H7 (cell line): ENCODE measurements around the gene CASTOR2. TPM values are rescaled to one million over a fixed set of nuclear protein-coding genes. Genes with fewer than 3 reads are reported as not detected.
A peak's percentile ranks its signal among the peaks of the same experiment; 100 is the strongest.
"Not testable (repeated sequence)": the region's sequence is repeated elsewhere in the genome, so short reads cannot be mapped to it uniquely, and the experiment has no call there.

Experiments used
- DNase-seq: peaks from one replicate; pipeline ENCODE4 v3.0.0; 2012
- H3K27me3 ChIP-seq: 2 replicates; pipeline ENCODE4 v1.6.0; 2011; ENCODE audit warnings: mild to moderate bottlenecking, low read length; ENCODE audit not compliant: control insufficient read depth, insufficient read depth
- H3K36me3 ChIP-seq: replicated peaks from 2 replicates; pipeline ENCODE4 v1.5.1; 2011; ENCODE audit warnings: low read length; ENCODE audit not compliant: control insufficient read depth, insufficient read depth
- H3K4me3 ChIP-seq: 2 replicates; pipeline ENCODE4 v1.5.1; 2011; ENCODE audit warnings: low read depth, mild to moderate bottlenecking, control low read depth, low read length, moderate library complexity; ENCODE audit not compliant: insufficient read depth
- total RNA-seq: library from RNA; depleted of rRNA; stranded (reverse); fragments of >200 nt; shearing (Covaris generic); gene quantifications from 2 replicates; pipeline ENCODE4 v1.2.3, GENCODE V29; 2014

Gene CASTOR2
- total RNA-seq, 1 experiment from 2014 or later: 28.5 TPM

DNA sequence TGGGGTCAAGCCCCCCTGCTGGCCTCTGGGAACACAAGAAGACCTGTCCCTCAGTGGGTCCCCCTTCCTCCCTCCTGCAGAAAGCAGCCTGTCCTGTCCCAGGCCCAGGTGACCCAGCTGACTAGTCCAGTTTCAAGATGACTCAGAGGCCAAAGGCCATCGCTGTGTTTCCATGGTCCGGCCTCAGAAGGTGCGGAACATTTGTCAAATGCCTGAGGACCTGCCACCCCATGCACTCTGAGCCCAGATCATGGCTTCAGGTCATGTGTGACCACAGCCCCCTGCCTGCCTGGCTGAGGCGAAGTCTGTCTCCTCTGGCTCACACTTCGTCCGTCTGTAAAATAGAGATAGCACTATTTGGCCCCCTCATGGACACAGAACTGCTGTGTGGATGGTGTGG, 2.4 kb downstream of the CASTOR2 start:
- H3K36me3 ChIP-seq, H3K27me3 ChIP-seq, DNase-seq, H3K4me3 ChIP-seq: not testable (repeated sequence)

- DNase-seq, H3K27me3 ChIP-seq, H3K36me3 ChIP-seq, H3K4me3 ChIP-seq: not testable (repeated sequence)
These were observed 6.9 kb downstream of the CASTOR2 start for GRCh38 chr7:74971431-74971830.

- H3K36me3 ChIP-seq, DNase-seq, H3K4me3 ChIP-seq, H3K27me3 ChIP-seq: not testable (repeated sequence)
These were observed 7.9 kb downstream of the CASTOR2 start for GRCh38 chr7:74972377-74972776.

- not testable (repeated sequence) for DNase-seq, H3K36me3 ChIP-seq, H3K27me3 ChIP-seq, H3K4me3 ChIP-seq
These were observed 11.5 kb downstream of the CASTOR2 start for GRCh38 chr7:74975959-74976358.

DNA sequence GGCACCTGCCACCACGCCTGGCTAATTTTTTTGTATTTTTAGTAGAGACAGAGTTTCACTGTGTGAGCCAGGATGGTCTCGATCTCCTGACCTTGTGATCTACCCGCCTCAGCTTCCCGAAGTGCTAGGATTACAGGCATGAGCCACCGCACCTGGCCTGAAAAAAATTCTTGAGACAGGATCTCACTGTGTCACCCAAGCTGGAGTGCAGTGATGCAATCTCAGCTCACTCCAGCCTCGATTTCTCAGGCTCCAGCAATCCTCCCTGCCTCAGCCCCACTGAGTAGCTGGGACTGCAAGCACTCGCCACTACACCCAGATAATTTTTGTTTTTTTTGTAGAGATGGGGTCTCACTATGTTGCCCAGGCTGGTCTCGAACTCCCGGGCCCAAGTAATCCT, 13.0 kb downstream of the CASTOR2 start:
- not testable (repeated sequence) for DNase-seq, H3K4me3 ChIP-seq, H3K36me3 ChIP-seq, H3K27me3 ChIP-seq

- not testable (repeated sequence) for H3K36me3 ChIP-seq, DNase-seq, H3K27me3 ChIP-seq, H3K4me3 ChIP-seq
These were observed 23.9 kb downstream of the CASTOR2 start for GRCh38 chr7:74988436-74988835.

DNA sequence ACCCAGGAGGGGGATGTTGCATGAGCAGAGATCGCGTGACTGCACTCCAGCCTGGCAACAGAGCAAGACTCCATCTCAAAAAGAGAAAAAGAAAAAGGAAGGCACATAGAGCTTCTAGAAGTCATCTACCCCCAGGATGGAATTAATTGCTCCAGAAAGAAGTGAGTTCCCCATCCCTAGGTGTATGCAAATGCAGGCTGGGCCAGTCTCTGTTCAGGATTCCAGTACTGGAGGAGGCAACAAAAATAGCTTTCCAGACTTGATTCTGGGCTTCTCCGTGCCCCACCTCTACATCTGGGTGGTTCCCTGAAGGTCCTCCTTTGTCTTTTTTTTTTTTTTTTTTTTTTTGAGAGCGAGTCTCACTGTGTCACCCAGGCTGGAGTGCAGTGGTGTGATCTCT, 28.6 kb downstream of the CASTOR2 start:
- peak; percentile 35 for DNase-seq
- Histone ChIP-seq H3K36me3 (no peaks in the 10 kb centered on the region), H3K27me3 (no peaks in the 10 kb centered on the region), H3K4me3 (no peak overlapping the region)

DNA sequence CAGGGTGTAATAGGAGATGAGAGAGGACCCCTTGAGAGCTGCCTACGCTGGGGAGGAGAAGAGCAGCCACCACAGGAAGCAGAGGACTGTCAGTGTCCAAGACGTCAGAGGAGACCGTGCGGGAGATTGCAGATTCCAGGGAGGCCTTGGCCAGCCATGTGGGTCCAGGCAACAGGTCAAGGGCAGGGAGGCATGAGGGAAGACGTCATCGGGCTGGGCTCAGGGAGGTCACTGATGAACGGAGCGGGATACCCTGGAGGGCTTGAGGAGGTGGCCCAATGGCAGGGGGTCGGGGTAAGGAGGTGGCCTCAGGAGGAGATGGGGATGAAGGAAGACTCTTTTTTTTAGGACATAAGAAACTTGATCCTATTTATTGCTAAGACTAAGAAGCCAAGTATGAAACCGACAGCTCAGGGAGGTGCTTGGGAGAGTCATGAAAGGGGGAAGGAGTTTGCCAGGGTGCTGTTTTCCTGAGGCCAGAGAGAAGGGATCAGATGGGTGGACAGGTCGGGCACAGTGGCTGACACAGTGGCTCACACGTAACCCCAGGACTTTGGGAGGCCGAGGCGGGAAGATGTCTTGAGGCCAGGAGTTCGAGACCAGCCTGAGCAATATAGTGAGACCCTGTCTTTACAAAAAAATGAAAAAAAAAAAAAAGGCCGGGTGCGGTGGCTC, 30.5 kb downstream of the CASTOR2 start:
- DNase-seq, H3K27me3 ChIP-seq, H3K36me3 ChIP-seq, H3K4me3 ChIP-seq: not testable (repeated sequence)

- not testable (repeated sequence) for H3K27me3 ChIP-seq, H3K4me3 ChIP-seq, H3K36me3 ChIP-seq, DNase-seq
These were observed 31.9 kb downstream of the CASTOR2 start for GRCh38 chr7:74996361-74996760.

GRCh38 chr7:74997811-74998210, 33.3 kb downstream of the CASTOR2 start:
- not testable (repeated sequence) for DNase-seq, H3K36me3 ChIP-seq, H3K4me3 ChIP-seq, H3K27me3 ChIP-seq

- H3K27me3 ChIP-seq, H3K36me3 ChIP-seq, H3K4me3 ChIP-seq: not testable (repeated sequence)
- peak; percentile 22 for DNase-seq
These were observed 36.9 kb downstream of the CASTOR2 start for GRCh38 chr7:75001356-75001755.

GRCh38 chr7:75010036-75010435, 45.5 kb downstream of the CASTOR2 start:
- Histone ChIP-seq H3K36me3 (peaks cover 5% of the 10 kb centered on the region), H3K27me3 (no peaks in the 10 kb centered on the region), H3K4me3 (no peak overlapping the region)
- no peak for DNase-seq

DNA sequence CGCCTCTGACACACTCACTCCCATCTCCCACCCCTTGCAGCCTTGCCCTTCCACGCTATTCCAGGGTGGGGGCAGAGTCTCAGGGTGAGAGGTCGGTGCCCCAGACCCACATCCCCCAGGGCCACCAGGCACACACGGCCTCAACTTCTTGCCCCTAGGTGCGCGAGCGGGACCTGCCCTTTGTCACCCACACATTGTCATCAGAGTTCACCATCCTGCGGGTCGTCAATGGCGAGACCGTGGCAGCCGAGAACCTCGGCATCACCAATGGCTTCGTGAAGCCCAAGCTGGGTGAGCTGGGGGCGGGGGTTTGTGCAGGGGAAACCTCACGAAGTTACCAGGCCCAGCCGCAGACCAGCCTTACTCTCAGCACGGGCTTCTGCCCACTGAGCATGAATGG, 53.3 kb downstream of the CASTOR2 start:
- Histone ChIP-seq H3K36me3 (peaks cover 1% of the 10 kb centered on the region), H3K4me3 (no peak overlapping the region), H3K27me3 (no peaks in the 10 kb centered on the region)
- peak; percentile 21 for DNase-seq

- H3K36me3 ChIP-seq: peaks cover 1% of the 10 kb centered on the region
- DNase-seq: peak; percentile 15
- no peaks in the 10 kb centered on the region for H3K27me3 ChIP-seq
- H3K4me3 ChIP-seq: no peak overlapping the region
These were observed 54.3 kb downstream of the CASTOR2 start for GRCh38 chr7:75018570-75019364.

GRCh38 chr7:75019800-75020199, 55.3 kb downstream of the CASTOR2 start:
- peak; percentile 51 for DNase-seq
- Histone ChIP-seq H3K4me3 (no peak overlapping the region), H3K36me3 (peaks cover 3% of the 10 kb centered on the region), H3K27me3 (no peaks in the 10 kb centered on the region)
